GM06990 (cell line): ENCODE measurements around the gene PLCB4.
A peak's percentile ranks its signal among the peaks of the same experiment; 100 is the strongest.

ENCODE experiments used
- DNase-seq: peaks from one replicate; pipeline ENCODE4 v3.0.0-alpha.2; 2011; ENCODE audit not compliant: insufficient read length; ENCODE audit errors: extremely low read depth
- H3K27me3 ChIP-seq: replicated peaks from 2 replicates; pipeline ENCODE4 v1.6.0; 2011; ENCODE audit warnings: low read length; ENCODE audit not compliant: control insufficient read depth, insufficient read depth
- H3K36me3 ChIP-seq: 2 replicates; pipeline ENCODE4 v1.5.1; 2011; ENCODE audit warnings: low read length; ENCODE audit not compliant: control insufficient read depth, insufficient read depth
- H3K4me3 ChIP-seq: replicated peaks from 2 replicates; pipeline ENCODE4 v1.5.1; 2011; ENCODE audit warnings: low read depth, mild to moderate bottlenecking, control low read depth, low read length
- CTCF ChIP-seq: IDR thresholded peaks from 2 replicates; pipeline ENCODE4 v1.5.1; 2011; ENCODE audit warnings: low read length, control low read depth, mild to moderate bottlenecking, inconsistent platforms; ENCODE audit not compliant: insufficient read depth, poor library complexity, severe bottlenecking

The PLCB4 gene

GRCh38 chr20:9359561-9360308 lies 290.8 kb downstream of the PLCB4 start:
- peak; percentile 19 for TF ChIP-seq CTCF
- peak; percentile 2 for DNase-seq
- Histone ChIP-seq H3K4me3 (no peak overlapping the region), H3K36me3 (no peaks in the 10 kb centered on the region), H3K27me3 (no peaks in the 10 kb centered on the region; the same call in 1 of the 2 replicates)

GRCh38 chr20:9360431-9360830 lies 291.5 kb downstream of the PLCB4 start:
- H3K27me3 ChIP-seq: no peaks in the 10 kb centered on the region; the same call in 1 of the 2 replicates
- H3K4me3 ChIP-seq: no peak overlapping the region
- no peak for DNase-seq
- no peaks in the 10 kb centered on the region for H3K36me3 ChIP-seq
- no peak for TF ChIP-seq CTCF

- no peak for DNase-seq
- H3K27me3 ChIP-seq: no peaks in the 10 kb centered on the region; the same call in 1 of the 2 replicates
- no peak for TF ChIP-seq CTCF
- H3K36me3 ChIP-seq: no peaks in the 10 kb centered on the region
- no peak overlapping the region for H3K4me3 ChIP-seq
Measured at GRCh38 chr20:9363673-9364072, 294.8 kb downstream of the PLCB4 start.

DNA sequence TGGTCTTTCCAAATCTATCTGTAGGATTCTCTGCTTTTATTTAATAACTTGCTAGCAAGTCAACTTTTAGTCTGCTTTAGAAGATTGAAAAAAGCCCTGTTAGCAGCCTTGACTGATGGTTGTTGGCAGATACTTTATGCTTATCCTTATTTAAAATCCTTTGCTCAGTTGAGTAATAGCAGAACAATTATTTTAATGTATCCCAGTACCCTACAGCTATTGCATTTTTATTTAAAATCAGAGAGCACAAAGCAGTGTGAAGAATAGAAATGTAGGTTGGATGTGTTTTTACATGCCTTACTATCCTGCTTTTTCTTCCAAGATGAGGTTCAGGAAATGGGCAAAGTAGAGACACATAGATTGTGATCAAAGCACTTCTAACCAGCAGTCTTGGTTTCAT lies 298.4 kb downstream of the PLCB4 start:
- Histone ChIP-seq H3K4me3 (no peak overlapping the region), H3K36me3 (no peaks in the 10 kb centered on the region), H3K27me3 (no peaks in the 10 kb centered on the region; the same call in 1 of the 2 replicates)
- TF ChIP-seq CTCF: no peak
- no peak for DNase-seq

- DNase-seq: no peak
- H3K4me3 ChIP-seq: no peak overlapping the region
- no peak for TF ChIP-seq CTCF
- H3K27me3 ChIP-seq: no peaks in the 10 kb centered on the region; the same call in 1 of the 2 replicates
- no peaks in the 10 kb centered on the region for H3K36me3 ChIP-seq
Measured at GRCh38 chr20:9367746-9368145, 298.9 kb downstream of the PLCB4 start.
